ENCODE data around the gene MARCHF10.
A peak's percentile ranks its signal among the peaks of the same experiment; 100 is the strongest.
"Not testable (repeated sequence)": the region's sequence is repeated elsewhere in the genome, so short reads cannot be mapped to it uniquely, and the experiment has no call there.

MARCHF10 gene

GRCh38 chr17:62692721-62693431 lies 115.2 kb downstream of the MARCHF10 start:
- in situ Hi-C loops (cut with HindIII; ENCODE audit: low pct_ligation_motif_present, low sequenced_read_pairs), result no loop called here
- no peaks in the 10 kb centered on the region for H3K27me3 ChIP-seq (replicated peaks)
- peak; percentile 76 for TF ChIP-seq CTCF (IDR thresholded peaks at IDR 0.05; ENCODE audit: low read depth, low read length, missing control alignments)
- H3K27ac ChIP-seq, result no peak overlapping the region
- H3K4me3 ChIP-seq (ENCODE audit: low read depth, low read length), result no peak overlapping the region
- no peak for DNase-seq
- H3K36me3 ChIP-seq (replicated peaks), result peaks cover 57% of the 10 kb centered on the region

GRCh38 chr17:62692159-62692651 lies 115.9 kb downstream of the MARCHF10 start:
- H3K27ac ChIP-seq, result no peak overlapping the region
- H3K4me3 ChIP-seq (ENCODE audit: low read depth, low read length), result no peak overlapping the region
- H3K27me3 ChIP-seq (replicated peaks), result no peaks in the 10 kb centered on the region
- TF ChIP-seq CTCF (IDR thresholded peaks at IDR 0.05; ENCODE audit: low read depth, low read length, missing control alignments), result no peak
- in situ Hi-C loops (cut with HindIII; ENCODE audit: low pct_ligation_motif_present, low sequenced_read_pairs), result no loop called here
- DNase-seq, result no peak
- peaks cover 63% of the 10 kb centered on the region for H3K36me3 ChIP-seq (replicated peaks)

- H3K27me3 ChIP-seq (replicated peaks); DNase-seq; in situ Hi-C loops (cut with HindIII; ENCODE audit: low pct_ligation_motif_present, low sequenced_read_pairs); H3K27ac ChIP-seq; H3K4me3 ChIP-seq (ENCODE audit: low read depth, low read length): not testable (repeated sequence)
- H3K36me3 ChIP-seq (replicated peaks), result peaks cover 70% of the 10 kb centered on the region
These were observed 116.6 kb downstream of the MARCHF10 start for GRCh38 chr17:62691589-62691915.

GRCh38 chr17:62690168-62690897 lies 117.8 kb downstream of the MARCHF10 start:
- Histone ChIP-seq H3K4me3 (ENCODE audit: low read depth, low read length) (no peak overlapping the region), H3K27ac (no peak overlapping the region), H3K27me3 (replicated peaks) (no peaks in the 10 kb centered on the region), H3K36me3 (replicated peaks) (peaks cover 82% of the 10 kb centered on the region)
- DNase-seq, result no peak
- TF ChIP-seq CTCF (IDR thresholded peaks at IDR 0.05; ENCODE audit: low read depth, low read length, missing control alignments), result no peak
- in situ Hi-C loops (cut with HindIII; ENCODE audit: low pct_ligation_motif_present, low sequenced_read_pairs), result no loop called here

- Histone ChIP-seq H3K27me3 (replicated peaks) (no peaks in the 10 kb centered on the region), H3K27ac (no peak overlapping the region)
These were observed 118.5 kb downstream of the MARCHF10 start for GRCh38 chr17:62689441-62690167.

More at GRCh38 chr17:62689441-62690167, 118.5 kb downstream of the MARCHF10 start:
- DNase-seq, result no peak
- Histone ChIP-seq H3K36me3 (replicated peaks) (peaks cover 89% of the 10 kb centered on the region), H3K4me3 (ENCODE audit: low read depth, low read length) (no peak overlapping the region)
- in situ Hi-C loops (cut with HindIII; ENCODE audit: low pct_ligation_motif_present, low sequenced_read_pairs), result no loop called here
- no peak for TF ChIP-seq CTCF (IDR thresholded peaks at IDR 0.05; ENCODE audit: low read depth, low read length, missing control alignments)

All from brain microvascular endothelial cell (primary cell).